Measurements from ENCODE around the gene GATA5.
"Not testable (repeated sequence)": the region's sequence is repeated elsewhere in the genome, so short reads cannot be mapped to it uniquely, and the experiment has no call there.

GATA5 gene

DNA sequence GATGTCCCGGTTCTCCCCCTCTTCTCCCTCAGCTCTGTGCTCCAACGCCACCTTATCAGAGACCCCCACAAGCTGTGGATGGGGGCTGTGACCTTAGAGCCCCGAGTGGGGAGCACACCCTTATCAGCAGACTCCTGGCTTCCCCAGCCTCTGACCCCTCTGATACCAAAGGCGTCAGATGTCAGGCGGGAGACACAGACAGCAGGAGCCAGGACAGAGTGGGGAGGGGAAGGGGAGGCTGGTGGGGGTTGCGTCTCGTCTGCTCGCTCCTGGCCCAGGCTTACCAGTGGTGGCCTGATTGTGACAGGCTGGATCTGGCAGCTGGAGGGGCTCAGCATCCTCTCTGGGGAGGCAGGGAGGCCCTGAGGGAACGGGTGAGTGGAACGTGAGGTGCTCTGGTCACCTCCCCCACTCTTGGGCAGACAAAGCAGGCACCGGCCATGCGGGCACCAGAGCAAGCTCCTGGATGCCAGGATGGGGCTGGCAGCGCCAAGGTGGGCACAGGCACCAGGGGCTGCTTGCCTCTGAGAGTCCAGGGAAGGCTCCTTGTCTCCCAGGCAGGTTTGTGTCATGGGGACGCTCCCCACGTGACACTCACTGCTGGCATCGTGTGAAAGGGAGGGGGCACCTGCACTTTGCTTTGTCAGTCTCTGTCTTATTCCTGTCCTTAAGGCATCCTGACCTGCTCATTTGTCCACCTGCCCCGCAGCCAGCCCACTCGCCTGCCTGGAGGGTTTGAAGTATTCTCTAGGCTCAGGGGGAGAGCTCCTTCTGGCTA is 27.8 kb upstream of the GATA5 start:
- no peak for FAIRE-seq

DNA sequence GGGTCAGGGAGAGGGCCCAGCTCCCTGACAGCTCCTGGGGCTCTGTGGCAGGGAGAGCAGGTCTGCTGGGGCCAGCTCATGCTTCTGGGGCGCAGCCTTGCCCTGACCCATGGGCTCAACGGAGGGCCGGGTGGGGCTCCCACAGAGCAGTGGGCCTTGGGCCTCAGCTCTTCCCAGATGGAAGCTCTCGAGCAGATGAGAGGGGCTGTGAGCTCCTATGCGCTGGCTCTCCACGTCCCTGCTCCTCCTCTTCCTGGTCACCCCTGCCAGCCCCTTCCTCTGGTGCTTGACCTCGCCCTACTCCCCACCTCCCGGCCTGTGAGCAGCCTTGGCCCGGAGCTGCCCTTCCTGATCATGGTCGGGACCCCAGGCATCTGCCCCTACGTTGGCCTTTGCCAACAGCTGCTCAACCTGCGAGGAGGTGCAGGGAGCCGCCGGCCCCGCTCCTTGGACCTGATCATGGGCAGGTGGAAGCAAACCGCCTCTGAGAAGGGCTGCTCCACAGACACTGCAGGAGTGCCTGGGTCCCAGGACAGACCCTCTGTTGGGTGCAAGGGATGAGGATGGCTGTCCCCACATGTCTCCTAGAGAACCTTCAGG is 26.8 kb upstream of the GATA5 start:
- FAIRE-seq, result no peak

DNA sequence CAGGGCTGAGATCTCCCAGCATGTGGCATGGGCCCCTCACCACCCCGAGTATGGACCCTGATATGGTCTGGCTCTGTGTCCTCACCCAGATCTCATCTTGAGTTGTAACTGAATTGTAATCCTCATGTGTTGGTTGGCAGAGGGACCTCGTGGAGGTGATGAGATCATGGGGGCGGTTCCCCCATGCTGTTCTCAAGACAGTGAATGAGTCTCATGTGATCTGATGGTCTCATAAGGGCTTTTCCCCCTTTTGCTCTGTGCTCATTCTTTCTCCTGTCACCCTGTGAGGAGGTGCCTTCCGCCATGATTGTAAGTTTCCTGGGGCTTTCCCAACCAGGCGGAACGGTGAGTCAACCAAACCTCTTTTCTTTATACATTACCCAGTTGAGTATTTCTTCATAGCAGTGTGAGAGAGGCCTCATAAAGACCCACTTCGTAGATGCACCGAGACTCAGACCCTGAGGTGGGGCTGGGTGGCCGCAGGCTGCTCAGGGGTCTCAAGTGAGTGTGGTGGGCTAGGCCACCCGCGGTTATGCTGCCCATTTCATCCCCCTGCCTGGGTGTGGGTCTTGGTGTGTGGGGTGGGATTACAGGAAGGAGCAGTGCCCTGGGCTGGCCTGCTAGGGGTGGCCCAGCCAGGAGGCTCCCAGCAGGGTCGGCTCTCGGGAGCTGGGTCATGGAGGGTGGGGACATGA is 26.2 kb upstream of the GATA5 start:
- FAIRE-seq, result no peak

DNA sequence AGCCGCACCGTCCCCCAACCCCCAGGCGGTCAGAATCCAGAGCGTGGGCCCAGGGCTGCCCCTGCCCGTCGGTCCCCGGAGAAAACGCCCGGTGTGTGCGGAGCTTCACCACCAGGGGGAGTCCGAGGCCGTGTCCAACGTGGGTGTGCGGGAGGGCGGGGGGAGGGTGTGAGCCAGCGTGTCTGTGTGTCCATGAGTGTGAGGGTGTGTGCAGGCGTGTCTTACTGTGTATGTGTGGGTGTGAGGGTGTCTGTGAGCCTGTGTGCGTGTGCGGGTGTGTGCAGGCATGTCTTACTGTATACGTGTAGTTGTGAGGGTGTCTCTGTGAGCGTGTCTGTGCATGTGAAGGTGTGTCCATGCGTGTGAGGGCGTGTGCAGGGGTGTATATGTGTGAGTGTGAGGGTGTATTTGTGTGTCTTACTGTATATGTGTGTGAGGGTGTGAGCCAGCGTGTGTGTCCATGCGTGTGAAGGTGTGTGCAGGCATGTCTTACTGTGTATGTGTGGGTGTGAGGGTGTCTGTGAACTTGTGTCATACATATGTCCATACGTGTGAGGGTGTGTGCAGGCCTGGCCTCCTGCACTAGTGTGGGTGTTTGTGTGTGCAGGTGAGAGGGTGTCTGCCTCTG is 24.6 kb upstream of the GATA5 start:
- FAIRE-seq, result no peak

DNA sequence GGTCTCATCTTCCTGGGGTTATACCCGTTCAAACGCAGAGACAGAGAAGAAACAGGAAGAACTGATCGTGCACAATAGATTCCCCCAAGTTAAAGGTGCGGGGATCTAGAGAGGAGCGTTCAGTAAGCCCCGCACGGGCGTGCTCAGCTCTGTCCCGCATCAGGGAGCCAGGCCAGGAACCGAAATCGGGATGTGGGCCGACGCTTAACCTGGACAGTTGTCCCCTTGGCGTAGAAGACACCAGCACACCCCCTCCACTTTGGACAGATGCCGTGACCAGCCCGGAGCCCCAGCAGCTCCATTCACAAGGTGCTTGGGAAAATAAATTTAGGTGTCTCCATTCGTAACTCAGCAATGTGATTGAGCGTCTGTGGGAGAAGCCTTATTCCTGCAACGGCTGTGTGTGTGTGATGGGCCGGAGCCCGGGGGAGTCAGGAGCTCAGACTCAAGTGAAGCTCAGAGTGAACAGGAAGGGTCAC is 24.0 kb upstream of the GATA5 start:
- no peak for FAIRE-seq

DNA sequence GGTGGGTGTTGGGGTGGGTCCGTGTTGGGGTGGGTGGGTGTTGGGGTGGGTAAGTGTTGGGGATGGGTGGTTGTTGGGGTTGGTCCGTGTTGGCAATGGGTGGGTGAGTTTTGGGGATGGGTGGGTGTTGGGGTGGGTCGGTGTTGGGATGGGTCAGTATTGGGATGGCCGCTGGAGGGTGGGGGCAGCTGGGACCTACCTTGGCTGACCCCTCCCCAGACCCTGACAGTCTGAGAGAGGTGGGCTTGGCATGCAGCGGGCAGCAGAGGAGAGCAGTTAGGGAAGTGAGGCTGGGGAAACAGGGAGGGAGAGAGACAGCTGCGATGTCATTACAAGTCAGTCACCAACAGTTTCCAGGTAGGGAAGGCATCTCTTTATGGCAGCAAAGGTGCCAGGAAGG is 23.1 kb upstream of the GATA5 start:
- FAIRE-seq, result no peak

DNA sequence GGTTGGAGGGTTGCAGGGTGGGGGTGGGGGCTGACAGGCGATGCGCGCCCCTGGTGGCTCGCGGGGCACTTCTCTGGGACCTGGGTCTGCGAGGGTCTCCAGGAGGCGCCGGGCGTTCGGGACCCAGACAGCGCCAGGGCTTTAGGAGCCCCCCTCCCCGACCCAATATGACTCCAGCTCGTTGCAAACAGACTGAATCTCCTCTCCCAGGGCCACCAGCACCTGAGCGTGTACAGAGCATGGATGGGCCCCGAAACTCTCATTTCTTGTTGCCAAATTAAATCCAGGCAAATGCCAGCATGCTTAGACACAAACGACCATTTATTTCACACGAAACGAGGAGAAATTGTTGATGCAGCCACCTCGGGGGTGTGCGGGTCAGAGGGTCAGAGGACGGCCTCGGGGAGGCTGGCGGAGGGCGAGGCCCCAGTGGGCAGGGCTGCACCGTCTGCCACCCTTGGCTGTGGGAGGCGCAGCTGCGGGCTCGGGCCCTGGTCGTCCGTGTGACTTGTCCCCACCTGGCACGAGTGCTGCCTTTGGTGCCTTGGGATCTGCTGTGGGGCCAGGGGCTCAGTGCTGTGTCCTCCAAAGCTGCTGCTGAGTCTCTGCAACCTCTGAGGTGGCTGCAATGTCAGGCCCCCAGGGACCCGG is 20.9 kb upstream of the GATA5 start:
- FAIRE-seq, result no peak

DNA sequence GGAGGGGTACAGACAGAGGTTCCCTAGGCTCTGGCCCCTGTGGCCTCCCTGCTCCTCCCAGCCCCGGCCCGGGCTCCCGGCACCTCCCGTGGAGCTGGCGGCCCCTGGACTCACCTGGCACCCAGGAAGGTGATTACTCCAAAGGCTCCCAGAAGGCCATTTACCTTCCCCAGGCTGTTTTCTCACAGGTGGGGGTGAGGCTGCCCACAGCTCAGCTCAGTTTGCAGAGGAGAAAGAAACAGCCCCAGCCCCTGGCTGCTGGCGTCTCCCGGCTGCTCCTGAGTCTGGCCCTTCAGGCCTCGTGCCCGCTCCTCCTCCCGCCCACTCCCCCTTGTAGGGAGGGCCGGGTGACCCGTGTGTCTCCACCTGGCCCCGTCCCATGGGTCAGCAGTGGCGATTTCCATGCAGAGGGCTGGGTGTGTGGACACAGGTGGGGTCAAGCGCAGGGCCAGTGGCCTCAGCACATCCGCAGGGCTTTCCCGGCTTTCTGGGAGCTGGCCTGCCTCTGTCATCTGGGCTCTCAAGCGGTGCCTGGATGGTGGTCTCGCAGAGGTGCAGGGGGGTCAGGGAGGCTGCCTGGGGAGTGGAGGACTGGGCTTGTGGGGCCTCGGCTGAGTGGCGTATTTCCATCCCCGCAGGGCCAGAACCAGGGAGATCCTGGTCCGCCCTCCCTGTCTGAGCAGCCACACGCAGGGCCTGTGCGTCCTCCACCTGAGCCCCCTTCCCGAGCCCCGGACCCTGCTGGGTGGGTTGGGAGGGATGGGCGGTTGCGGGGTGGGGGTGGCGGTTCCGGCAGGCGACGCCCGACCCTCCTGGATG is 20.2 kb upstream of the GATA5 start:
- FAIRE-seq, result no peak

DNA sequence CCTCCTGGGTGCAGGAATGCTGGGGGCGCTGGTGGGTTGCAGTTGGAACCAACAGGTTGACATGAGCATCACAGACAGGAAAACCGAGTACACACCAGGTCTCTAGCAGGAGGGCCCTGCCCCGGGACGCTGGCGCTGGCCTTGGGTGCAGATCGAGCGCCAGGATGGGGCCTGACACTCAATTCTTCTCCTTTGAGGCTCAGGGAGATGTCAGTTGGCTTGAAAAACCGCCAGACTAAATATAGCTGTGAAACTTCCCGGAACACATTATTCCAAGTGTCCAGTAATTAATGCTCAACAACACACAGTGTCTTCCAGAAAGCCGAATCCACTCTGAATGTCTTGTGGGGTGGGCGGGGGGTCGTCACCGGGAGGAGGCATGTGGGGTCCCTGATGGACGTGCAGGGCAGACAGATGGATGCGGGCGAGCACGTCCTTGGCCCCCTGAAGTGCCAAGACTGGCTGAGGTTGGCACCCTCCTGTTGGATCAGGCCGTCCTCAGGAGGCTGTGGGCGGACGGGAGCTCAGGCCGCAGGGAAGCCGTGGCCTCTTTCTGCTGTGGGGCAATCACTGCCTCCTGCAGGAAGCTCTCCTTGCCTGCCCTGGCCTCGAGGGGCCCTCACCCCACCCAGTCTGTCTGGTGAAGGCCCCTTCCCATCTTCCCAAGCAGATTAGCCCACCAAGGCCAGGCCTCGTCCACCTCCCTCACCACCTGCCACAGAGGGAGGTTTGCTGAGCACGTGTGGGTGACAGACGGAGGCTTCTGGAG is 19.4 kb upstream of the GATA5 start:
- FAIRE-seq, result no peak

DNA sequence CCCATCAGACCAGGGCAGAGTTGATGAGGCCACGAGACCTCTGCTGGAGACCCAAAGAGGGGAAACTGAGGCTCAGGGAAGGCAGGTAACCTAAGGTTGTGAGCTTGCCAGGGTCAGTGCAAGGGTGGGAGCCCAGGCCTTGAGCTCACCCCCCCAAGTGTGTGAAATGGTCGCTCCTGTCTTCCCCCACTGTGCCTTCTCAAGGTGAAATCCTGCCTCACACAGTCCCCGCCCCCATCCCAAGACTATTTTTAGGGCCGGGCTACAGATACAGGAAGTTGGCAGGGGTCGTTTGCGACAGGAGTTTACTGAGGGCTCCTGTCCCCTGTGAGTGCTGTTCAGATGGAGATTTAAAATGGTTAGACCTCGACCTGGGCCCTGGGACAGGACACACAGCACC is 18.7 kb upstream of the GATA5 start:
- no peak for FAIRE-seq

DNA sequence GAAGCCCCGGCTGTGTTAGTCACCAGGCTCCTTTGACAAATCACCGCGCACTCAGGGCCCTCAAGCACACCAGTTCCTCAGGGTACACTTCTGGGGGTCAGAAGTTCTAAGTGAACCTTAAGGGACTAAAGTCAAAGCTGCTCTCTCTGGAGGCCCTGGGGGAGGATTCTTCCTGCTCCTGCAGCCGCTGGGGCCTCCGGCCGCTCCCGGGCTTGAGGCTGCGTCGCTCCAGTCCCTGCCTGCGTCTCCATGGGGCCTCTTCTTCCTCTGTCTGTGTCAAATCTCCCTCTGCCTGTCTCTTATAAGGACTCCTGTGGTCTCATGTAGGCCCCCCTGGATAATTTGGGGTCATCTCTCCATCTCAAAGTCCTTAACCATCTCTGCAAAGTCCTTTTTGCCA is 18.1 kb upstream of the GATA5 start:
- no peak for FAIRE-seq

DNA sequence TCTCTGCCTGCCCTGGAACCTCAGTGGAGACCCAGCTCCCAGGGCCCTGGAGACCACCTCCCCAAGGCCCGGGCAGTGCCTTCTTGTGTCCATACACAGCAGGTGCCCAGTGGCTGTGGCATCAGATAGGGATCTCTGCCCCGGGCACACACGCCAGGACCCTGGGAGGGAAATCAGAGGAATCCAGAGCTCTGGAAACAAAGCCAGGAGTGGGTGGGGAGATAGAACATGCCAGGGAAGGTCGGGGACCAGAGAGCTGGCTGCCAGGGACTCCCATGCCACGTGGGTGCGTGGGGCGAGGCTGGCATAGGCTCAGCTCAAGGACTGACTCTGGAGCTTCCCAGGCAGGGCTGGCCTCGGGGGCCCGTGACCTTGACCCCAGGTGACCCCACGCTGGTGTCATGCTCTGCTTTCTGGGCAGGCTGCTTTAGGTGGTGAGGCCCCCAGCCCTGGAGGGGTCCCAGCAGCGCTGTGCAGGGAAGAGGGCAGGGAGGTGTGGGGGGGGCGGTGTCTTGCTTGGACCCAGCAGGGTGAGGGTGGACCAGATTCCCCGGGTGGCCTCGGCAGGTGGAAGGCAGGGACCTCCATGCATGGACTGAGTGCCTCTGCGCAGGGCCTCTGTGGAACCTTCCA is 17.6 kb upstream of the GATA5 start:
- no peak for FAIRE-seq

DNA sequence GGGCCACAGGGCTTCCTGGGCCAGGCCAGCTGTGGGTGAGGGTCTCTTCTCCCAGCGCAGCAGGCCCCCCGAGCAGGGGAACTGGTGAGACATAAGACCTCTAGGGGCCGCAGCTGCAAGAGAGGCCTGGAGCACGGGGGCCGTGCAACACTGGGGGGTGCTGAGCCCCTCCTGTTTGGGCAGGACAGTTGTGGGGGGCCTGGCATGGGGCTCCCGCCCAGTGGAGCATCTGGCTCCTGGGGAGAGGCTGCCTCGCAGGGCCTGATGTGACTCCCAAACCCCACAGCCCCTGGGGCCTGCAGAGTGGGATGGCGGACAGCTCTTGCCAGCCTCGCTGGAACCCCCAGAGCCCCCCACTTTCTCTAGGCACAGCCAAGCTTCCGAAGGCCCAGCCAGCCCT is 16.9 kb upstream of the GATA5 start:
- no peak for FAIRE-seq

DNA sequence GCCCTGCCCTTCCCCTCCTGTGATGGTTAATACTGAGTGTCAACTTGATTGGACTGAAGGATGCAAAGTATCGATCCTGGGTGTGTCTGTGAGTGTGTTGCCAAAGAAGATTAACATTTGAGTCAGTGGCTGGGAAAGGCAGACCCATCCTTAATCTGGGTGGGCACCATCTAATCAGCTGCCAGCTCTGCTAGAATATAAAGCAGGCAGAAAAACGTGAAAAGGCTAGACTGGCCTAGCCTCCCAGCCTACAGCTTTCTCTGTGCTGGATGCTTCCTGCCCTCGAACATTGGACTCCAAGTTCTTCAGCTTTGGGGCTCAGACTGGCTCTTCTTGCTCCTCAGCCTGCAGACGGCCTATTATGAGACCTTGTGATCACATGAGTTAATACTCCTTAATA is 15.0 kb upstream of the GATA5 start:
- FAIRE-seq, result not testable (repeated sequence)

DNA sequence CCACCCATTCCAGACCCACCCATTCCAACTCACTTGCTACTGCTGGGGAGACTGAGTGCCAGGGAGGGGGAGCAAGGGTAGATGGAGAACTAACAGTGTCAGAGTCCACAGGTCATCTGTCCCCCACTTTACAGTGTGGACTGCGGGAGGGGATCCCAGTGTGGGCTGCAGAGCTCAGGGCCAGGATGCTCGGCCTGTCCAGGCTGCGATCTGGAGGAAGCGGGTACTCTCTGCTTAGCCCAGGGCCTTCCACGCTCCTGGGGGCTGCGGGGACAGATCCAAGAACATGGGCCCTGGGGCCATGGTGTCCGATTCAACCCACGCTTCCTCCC is 14.1 kb upstream of the GATA5 start:
- no peak for FAIRE-seq

DNA sequence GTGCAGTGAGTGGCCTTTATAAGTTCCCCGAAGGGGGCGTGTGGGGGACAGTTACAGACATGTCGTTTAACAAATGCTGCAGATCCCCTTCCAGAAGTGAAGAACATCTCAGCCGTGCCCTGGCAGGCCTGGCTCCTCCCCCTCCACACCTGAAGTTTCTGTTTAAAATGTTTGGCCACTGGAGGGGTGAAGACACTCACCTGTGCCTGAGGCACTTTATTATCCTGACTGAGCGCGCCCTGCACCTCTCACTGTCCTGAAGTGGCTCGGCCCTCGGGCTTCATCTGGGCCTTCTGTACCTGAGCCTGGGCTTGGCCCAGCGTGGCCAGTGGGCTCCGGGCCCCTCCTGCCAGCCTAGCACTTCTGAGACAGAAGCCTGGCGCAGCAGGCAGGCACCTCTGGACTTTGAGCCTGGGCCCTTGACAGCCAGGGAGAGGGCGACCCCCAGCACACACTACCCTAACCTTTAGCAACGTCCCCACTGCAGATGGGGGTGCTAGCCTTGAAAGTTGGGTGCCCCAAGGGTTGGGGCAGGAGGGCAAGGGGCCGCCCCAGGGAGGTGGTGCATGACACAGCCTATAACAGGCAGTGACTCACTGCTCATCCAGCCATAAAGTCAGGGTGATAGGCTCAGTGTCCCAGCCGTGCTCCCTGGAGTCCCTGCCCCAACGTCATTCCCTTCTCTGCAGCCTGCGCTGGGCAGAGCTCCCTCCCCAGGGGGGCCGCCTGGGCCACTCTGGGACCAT is 13.6 kb upstream of the GATA5 start:
- no peak for FAIRE-seq

DNA sequence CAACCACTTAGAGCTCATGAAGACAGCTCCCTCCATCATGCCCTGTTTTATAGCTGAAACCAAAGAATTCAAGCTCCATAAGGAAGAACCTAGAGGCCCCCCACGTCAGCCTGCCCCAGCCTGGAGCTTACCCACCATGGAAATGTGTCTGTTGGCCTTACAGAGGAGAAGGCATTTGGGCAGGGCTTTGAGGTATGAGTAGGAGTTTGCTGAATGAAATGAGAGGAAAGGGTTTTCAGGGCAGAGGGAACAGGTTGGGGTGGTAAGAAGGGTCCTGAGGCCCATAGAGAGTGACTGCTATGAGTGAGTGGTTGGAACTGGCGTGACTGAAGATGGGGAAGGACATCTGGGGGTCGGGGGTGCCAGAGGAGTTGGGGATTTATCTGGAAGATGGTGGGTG is 12.7 kb upstream of the GATA5 start:
- FAIRE-seq, result no peak

DNA sequence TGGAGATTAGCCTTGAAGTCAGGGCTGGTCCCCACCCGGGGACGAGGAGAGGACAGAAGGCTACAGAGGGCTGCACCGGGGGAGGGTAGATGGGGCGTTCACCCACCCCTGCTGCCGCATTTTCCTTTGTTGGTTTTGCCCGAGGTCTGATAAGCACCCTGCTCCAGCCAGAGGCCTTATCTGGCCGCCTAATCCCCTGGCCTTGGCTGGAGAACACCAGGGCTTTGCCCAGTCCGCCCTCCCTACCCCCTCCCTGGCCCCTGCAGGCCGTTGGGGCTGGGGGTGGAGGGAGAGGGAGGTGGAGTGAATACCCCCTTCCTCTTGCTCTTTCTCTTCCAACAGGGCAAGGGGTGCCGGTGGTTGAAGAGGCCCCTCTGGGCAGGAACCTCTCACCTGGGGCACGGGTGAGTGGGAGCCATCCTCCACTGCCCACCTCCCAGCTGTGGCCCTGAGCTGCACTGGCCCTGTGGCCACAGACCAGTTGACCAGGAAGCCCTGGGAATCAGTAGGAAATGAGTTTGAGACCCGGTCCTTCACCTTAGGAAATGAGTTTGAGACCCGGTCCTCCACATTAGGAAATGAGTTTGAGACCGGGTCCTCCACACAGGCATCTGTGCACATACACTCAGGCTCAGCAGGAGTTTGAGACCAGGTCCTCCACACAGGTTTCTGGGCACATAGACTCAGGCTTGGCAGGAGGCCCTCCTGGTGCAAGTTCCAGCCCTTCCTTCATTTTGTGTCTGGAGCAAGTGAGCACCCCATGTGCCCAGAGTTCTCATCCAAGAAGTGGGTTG is 12.0 kb upstream of the GATA5 start:
- no peak for FAIRE-seq

DNA sequence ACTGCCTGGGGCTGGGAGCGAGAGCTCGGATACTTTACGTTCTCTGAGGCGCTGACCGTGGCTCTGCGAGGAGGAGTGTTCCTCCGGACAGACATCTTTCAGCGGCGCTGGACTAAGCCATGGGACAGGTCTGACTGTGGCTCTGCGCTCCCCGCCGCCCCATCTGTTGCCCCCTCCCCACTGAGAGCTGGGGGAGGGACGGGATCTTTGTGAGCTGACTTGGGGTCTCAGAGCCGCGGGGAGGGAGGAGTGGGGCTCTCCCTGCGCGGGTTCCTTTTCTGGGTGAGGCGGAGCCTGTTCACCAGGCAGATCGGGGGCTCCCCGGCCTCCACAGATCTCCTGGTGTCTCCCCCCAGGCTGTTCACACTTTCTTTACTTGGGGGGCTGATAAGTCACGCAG is 11.3 kb upstream of the GATA5 start:
- no peak for FAIRE-seq
